ENCODE data around the gene ZBTB7B.
"Not testable (repeated sequence)": the region's sequence is repeated elsewhere in the genome, so short reads cannot be mapped to it uniquely, and the experiment has no call there.

Gene ZBTB7B

DNA sequence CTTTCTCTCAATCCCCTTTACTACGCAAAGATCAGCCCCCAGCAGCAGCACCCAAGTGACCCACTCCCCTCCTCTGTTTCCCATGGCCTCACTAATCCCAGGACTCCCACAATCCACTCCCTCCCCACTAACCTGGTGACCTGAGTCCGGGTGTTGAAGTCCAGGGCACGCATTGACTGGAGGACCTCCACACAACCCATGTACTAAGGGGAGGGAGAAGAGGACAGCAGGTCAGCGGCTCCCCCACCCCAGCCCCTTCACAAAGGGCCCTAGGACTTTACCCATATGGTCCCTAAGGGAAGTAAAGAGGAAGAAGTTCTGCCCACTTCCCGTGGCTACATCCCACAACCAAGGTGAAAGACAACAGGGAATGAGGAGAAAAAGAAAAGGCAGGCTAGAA lies 33.4 kb upstream of the ZBTB7B start:
- no peak for DNase-seq (ENCODE audit: low spot score)

- DNase-seq (ENCODE audit: low spot score) = no peak
Measured at GRCh38 chr1:154969860-154970452, 32.6 kb upstream of the ZBTB7B start.

- peak; percentile 96 for DNase-seq (ENCODE audit: low spot score)
Measured at GRCh38 chr1:154970631-154971340, 31.8 kb upstream of the ZBTB7B start, which contains the start of gene SHC1. Gene SHC1, minus strand, starts transcription at chr1:154970747. Its CDS starts 221 bp downstream, at chr1:154970526.

- no peak for DNase-seq (ENCODE audit: low spot score)
Measured at GRCh38 chr1:154971341-154971998, 31.1 kb upstream of the ZBTB7B start.

- no peak for DNase-seq (ENCODE audit: low spot score)
Measured at GRCh38 chr1:154972213-154972516, 30.4 kb upstream of the ZBTB7B start.

DNA sequence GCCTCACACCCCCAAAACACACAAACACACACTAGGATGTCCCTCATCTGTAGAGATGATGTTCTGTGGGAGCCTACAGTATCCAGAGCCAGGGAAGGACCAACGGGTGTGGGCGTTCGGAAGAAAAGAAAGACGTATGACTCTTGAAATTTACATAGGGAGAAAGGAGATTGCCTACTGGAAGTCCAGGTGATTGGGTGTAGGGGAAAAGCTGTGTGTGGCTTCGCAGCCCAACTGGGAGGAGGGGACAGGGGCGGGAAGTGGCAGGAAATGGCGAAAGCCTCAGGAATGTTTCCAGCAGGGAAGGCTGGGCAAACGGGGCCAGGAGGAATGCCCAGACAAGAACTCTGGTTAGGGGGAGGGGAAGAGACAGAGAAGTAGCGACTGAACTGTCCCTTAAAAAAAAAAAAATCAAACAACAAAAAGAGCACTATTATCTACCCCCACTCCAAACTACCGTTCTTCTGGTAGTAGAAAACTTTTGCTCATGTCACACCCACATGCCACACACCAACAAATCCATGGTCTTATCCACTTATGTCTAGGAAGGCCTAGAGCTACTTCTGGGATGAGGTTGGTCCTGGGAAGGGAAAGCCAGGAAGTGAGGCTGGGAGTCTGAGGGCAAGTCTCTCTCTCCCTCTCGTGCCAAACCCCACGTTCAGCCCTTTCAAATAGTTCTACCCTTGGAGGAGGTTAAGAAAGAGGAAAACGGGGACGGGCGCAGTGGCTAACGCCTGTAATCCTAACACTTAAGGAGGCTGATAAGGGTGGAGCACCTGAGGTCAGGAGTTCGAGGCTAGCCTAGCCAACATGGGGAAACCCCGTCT lies 29.9 kb upstream of the ZBTB7B start:
- DNase-seq (ENCODE audit: low spot score) = peak; percentile 86

DNA sequence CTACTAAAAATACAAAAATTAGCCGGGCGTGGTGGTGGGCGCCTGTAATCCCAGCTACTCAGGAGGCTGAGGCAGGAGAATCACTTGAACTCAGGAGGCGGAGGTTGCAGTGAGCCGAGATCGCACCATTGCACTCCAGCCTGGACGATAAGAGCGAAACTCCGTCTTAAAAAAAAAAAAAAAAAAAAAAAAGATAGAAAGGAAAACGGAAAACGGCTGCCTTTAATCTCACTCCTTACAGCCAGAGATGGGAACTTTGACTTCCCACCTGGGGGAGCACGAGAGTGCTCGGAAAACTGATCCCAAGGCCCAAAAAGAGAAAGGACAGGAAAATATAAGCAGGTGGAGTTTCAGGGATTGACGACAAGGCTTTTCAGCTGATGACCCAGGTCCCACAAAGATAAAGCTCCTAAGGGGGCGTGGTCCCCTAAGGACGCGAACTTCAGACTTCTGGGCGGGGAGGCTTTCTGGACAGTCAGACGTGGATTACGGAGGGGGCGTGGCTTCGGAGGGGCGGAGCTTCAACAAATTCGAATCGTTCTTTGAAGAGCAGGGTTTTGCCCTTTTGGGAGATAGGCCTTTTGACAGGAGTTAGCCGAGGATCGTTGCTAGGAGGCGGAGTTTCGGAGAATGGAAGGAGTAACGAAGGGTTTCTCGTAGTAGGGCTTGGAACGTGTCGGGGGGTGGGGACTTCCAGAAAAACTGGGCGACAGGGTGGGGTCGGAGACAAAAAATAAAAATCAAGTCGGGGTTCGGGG lies 29.1 kb upstream of the ZBTB7B start:
- DNase-seq (ENCODE audit: low spot score) = peak; percentile 86

DNA sequence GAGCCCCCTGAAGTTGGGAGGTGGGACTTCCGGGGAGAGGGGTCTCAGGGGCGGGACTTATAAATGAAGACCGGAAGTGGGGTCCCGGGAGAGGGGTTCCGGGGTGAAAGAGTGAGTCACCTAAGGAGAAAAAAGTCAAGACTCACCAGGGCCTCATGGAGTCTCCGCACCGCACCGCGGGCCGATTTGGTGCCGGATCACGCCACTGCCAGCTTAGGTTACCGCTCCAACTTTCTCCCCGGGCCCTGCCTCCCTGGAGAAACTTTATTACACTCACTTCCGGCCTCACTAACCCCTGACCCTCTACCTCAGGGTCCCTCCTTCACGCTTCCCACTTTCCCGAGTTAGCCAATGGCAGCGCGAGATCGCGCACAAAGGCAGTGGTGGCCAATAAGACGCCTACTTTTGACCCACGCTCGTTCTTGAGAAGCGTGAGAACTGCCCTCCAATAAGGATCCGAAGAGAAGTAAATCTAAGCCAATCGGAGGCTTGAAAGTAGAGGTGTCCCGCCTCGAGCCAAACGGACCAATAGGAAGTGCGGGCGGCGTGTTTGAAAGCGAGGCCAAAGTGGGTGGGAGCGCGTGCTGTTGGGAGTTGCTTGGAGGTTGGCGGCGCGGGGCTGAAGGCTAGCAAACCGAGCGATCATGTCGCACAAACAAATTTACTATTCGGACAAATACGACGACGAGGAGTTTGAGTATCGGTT lies 28.3 kb upstream of the ZBTB7B start, which contains the start of gene CKS1B:
CKS1B (plus strand) TSS at position 580 of the 706 bp plus-strand sequence; CDS start at position 645, 65 bp downstream.
- DNase-seq (ENCODE audit: low spot score) = peak; percentile 95

DNA sequence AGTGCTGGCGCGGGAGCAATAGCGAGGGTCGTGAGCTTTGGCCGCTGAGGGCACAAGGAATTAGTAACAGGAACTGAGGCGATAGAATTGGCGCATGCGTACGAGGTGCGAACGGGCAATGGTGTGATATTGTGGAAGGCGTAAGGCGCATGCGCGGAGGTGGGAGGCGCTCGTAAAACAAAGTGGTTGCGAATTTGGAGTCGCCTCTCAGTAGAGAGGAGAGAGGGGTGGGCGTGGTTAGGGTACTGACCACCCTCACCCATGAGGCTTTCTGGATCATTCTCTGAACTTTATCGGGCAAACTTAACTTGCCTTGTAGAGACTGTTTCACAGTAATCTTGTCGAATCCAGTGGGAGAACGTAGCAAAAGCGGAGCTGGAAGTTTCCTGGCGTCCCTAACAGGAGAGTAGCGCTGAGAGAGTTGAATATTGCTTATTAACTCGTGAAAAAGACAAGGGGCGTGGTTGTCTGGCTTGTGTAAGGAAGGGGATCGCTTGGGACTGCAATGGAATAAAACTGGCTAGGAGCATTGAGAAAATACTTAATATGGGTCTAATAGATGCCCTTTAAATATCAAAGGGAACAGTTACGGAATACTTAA lies 27.7 kb upstream of the ZBTB7B start:
- DNase-seq (ENCODE audit: low spot score) = peak; percentile 91

GRCh38 chr1:154975409-154976059 lies 27.1 kb upstream of the ZBTB7B start:
- DNase-seq (ENCODE audit: low spot score) = no peak

DNA sequence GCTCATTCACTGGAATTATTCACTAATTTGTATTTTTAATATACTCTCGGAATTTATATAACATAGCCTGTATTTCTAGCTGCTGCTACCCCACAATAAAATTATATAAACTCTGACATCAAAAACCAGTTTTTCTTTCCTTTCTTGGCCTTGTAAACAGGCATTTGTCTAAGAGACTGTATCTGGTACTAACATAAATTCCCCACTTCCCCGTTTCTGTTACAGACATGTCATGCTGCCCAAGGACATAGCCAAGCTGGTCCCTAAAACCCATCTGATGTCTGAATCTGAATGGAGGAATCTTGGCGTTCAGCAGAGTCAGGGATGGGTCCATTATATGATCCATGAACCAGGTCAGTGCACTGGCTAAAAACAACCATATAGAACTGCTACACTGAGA lies 24.8 kb upstream of the ZBTB7B start:
- DNase-seq (ENCODE audit: low spot score) = not testable (repeated sequence)

DNA sequence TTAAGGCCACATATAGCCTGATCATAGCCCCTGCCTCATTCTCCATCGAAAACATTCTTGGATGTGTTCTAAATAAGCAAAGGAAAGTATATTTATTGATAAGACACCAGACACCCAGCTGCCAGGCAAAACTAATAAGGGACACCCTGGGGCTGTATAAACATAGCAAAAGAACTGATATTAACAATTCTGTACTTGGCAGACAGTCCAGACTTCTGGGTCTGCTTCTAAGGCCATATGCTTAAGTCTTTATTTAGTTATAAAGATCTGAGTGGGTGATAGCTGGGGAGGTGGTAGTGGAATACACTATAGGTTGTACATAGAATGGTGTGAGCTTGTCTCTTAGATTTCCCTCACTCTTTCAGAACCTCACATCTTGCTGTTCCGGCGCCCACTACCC lies 24.2 kb upstream of the ZBTB7B start:
- no peak for DNase-seq (ENCODE audit: low spot score)

DNA sequence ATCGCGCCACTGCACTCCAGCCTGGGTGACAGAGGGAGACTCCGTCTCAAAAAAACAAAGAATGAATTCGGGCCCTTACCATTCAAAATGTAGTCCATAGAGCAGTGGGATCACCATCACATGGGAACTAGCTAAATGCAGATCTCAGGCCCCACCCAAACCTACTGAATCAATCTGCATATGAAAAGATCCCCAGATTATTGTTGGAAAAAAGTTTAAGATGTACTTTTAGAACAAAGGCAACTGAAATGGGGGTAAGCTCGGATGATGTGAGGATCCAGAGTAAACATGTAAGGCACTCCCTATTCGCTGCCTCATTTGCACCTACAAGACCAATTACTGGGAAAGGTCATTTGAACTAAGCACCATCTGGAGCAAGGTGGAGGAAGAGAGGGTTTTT lies 20.3 kb upstream of the ZBTB7B start:
- no peak for DNase-seq (ENCODE audit: low spot score)

DNA sequence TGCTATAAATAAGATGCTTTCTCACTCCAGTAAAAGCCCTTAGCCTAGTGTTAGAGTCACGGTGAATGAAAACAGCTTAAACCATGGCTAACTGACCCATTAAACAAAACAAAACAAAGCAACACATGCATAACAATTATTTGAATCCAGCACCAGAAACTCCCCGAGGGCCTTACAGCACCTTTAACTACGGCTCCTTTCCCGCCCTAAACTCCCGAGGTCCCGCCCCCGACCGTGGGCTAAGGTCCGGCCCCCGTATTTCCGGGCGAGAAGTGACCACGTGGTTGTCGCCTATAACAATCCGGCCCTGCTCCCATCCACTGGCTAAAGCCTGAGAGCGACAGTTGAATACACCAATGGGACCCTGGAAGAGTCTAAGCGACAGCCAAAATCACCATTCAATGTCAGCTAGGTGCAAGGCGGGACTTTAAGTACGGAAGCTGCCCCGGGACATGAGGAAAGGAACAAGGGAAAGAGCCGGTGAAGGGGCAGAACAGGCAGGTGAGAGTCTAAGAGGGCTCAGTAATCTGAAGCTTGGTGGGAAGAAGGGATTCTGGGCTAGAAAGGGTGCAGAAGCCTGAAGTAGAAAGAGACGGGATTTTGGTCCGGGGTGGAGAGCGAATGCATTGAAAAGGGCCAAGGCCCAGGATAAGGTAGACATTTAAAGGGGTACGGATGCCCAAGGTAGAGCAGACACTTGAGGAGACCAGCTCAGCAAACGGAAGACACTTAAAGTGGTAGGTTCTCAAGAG lies 19.5 kb upstream of the ZBTB7B start, which contains the start of gene FLAD1:
FLAD1 (plus strand) TSS at position 448 of the 752 bp plus-strand sequence. CDS start 351 bp downstream, outside the sequence.
- peak; percentile 97 for DNase-seq (ENCODE audit: low spot score)

GRCh38 chr1:154983776-154984466 lies 18.7 kb upstream of the ZBTB7B start:
- DNase-seq (ENCODE audit: low spot score) = no peak

GRCh38 chr1:154986736-154987135 lies 15.9 kb upstream of the ZBTB7B start:
- not testable (repeated sequence) for DNase-seq (ENCODE audit: low spot score)

GRCh38 chr1:154987326-154987725 lies 15.3 kb upstream of the ZBTB7B start:
- no peak for DNase-seq (ENCODE audit: low spot score)

Data from GM03348 (cell line).